GM10248 (cell line): Measurements from ENCODE around the gene CDAN1.

Experiments
- CTCF ChIA-PET: fragments of 300-600 bp; sonication (Branson Sonifier 250); formaldehyde crosslinking; extraction: SDS; loops from one replicate; lab custom pipeline; 2021; ENCODE audit warnings: antibody characterized with exemption; lab: Yijun Ruan, JAX
- POLR2A ChIA-PET: fragments of 350-650 bp; sonication (Branson Sonifier 250); formaldehyde crosslinking; extraction: SDS; loops from one replicate; lab custom pipeline; 2020; ENCODE audit warnings: antibody characterized with exemption; lab: Yijun Ruan, JAX
- DNase-seq: peaks from one replicate; pipeline ENCODE4 v3.0.0; 2012; ENCODE audit errors: extremely low spot score
- CTCF ChIP-seq: IDR thresholded peaks from 2 replicates; pipeline ENCODE4 v1.5.1; 2012; ENCODE audit warnings: mild to moderate bottlenecking, low read depth; ENCODE audit errors: extremely low read depth, missing control alignments, control extremely low read depth

CDAN1 gene

DNA sequence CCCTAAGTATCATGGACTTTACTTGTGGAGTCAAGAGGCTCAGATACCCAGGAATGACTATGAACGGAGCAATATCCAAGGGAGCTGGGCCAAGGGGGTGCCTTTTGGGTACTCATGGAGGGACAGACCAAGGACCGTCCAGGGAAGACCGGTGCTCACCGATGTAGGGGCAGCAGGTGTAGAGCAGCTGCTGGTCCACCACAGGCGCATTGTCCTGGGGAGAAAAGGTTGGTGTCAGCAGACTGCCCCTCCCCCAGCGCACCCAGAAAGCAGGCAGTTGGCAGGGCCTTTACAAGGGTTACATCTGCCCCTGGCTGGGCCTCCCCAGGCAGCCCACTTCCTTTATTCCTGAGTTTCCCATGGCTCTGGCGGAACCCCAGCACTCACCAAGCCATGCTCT, 7.5 kb downstream of the CDAN1 start:
- POLR2A ChIA-PET = no interaction called here
- TF ChIP-seq CTCF = no peak
- CTCF ChIA-PET = no interaction called here
- peak; percentile 12 for DNase-seq

- no peak for TF ChIP-seq CTCF
- DNase-seq = no peak
- ChIA-PET CTCF (no interaction called here), POLR2A (no interaction called here)
Measured at GRCh38 chr15:42728972-42729371, 8.0 kb downstream of the CDAN1 start.

DNA sequence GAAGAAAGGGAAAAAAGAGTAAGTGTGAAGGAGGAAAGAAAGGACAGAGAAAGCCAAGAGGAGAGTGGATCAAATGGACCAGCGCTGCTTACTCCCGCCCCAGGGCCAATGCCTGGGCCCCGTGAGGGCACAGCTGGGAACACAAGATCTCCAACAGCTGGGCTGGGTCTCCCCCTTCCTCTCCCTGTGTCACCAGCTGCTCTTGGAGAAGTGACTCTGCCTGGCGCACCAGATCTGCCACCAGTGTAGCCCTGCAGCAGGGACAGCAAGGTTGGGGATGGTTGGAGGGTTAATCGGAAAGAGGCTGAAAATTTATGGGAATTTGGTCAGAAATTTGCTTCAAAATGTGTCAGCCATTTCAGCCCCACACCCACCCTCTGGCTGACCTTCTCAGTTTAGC, 8.4 kb downstream of the CDAN1 start:
- no peak for DNase-seq
- no peak for TF ChIP-seq CTCF
- POLR2A ChIA-PET = no interaction called here
- CTCF ChIA-PET = no interaction called here

DNA sequence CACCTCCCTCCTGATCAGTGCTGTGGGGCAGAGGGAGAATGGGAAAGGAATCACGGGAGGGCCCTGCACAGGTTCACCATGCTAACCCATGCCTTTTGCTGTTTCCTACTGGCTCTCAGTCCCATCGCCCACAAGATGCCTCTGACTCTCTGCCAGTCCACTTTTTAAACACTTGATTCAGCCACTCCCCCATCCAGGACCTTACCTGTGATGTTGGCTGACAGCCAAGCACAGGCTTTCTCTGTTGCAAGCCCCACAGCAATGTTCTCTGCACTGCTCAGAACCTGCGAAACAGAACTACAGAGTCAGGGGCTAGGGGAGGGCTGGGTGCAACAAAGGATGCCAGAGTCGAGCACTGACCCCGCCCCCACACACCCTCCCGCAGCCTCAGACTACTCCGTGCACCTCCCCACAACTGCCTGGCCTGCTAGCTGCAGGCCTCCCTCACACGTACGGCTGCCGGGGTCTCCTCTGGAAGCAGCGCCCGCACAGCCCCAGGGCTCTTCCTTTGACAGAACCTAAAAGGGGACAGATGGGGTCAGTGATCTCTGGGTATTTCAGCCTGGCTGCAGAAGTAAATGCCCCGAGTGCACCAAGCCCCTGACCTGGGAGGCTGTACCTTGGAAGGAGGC, 9.1 kb downstream of the CDAN1 start:
- ChIA-PET CTCF (interaction anchor here (2.0 kb wide), 1 partner anchor 199 kb away, joined by 7 read pairs; no protein-coding TSS in a partner anchor), POLR2A (no interaction called here)
- no peak for TF ChIP-seq CTCF
- DNase-seq = no peak

DNA sequence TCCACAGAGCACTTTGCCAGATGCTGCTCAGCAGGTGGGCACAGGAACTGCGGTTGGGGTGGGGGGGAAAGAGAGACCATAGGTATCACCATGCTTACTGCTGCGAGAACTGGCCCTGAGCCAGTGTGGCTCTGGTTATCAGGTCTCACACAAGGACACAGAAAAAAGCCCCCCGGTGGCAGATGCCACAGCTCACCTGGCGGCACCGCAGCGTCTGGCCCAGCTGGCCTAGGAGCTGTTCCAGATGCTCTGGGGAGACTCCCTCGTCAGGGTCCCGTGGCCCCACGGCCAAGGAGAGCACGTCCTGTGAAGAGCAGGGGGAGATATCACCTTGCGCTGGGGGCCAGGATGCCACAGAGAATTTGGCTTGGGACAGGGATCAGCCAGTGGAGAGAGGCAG, 10.8 kb downstream of the CDAN1 start:
- ChIA-PET CTCF (interaction anchor here (1.3 to 2.0 kb wide), 2 partner anchors 9 to 200 kb away, joined by 5 to 7 read pairs; no protein-coding TSS in a partner anchor), POLR2A (interaction anchor here (0.7 kb wide), 1 partner anchor 76 kb away, joined by 6 read pairs; no protein-coding TSS in a partner anchor)
- no peak for TF ChIP-seq CTCF
- no peak for DNase-seq

DNA sequence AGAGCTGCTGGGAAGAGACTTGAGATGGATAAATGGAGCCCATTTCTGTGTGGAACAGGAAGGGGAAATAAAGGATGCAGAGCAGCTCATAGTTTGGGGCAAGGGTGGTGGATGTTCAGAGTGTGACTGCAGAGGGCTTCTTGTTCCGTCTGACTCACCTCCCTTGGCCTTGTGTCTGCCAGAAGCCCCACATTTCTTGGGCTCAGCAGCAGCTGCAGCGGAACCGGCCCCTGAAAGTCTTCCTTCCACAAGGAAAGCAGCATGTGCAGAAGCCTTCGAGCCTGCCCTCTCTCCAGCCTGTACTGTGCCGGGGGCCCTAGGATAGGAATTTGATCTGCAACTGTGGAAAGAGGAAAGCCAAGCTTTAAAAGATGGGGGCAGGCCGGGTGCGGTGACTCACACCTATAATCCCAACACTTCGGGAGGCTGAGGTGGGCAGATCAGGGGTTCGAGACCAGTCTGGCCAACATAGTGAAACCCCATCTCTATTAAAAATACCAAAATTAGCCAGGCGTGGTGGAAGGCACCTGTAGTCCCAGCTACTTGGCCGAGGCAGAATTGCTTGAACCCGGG, 11.5 kb downstream of the CDAN1 start:
- TF ChIP-seq CTCF = no peak
- no peak for DNase-seq
- CTCF ChIA-PET = interaction anchor here (0.7 kb wide), 1 partner anchor 201 kb away, joined by 3 read pairs; no protein-coding TSS in a partner anchor
- POLR2A ChIA-PET = interaction anchor here (0.7 kb wide), 1 partner anchor 166 kb away, joined by 3 read pairs; no protein-coding TSS in a partner anchor
